ENCODE measurements around the gene PSTPIP2. TPM values are rescaled to one million over a fixed set of nuclear protein-coding genes. Genes with fewer than 3 reads are reported as not detected.
"Not testable (repeated sequence)": the region's sequence is repeated elsewhere in the genome, so short reads cannot be mapped to it uniquely, and the experiment has no call there.

PSTPIP2 gene
- total RNA-seq, 2 donors from 2014 or later = 1.6 to 4.4 TPM

GRCh38 chr18:45993438-45993837 is 78.6 kb downstream of the PSTPIP2 start:
- intact Hi-C loops (cut with DNase I) = no loop called here
- no peaks in the 10 kb centered on the region for H3K36me3 ChIP-seq (replicated peaks in 1 of 2; ENCODE audit: insufficient read depth in 1 of 2, low read depth in 2 of 2)
- WGBS, 2 donors = 79 to 81% methylated on average over 4 of the region's 4 CpGs
- ATAC-seq = no peak
- no peaks in the 10 kb centered on the region for H3K4me1 ChIP-seq
- no peaks in the 10 kb centered on the region for H3K9me3 ChIP-seq
- no peaks in the 10 kb centered on the region for H3K27me3 ChIP-seq
- TF ChIP-seq CTCF (IDR thresholded peaks at IDR 0.05) = no peak
- no peak for TF ChIP-seq POLR2A (IDR thresholded peaks at IDR 0.05)
- H3K27ac ChIP-seq = no peak overlapping the region
- DNase-seq = no peak
- H3K4me3 ChIP-seq = no peak overlapping the region

GRCh38 chr18:45992527-45992926 is 79.5 kb downstream of the PSTPIP2 start:
- H3K36me3 ChIP-seq (replicated peaks in 1 of 2; ENCODE audit: insufficient read depth in 1 of 2, low read depth in 2 of 2); DNase-seq; H3K27ac ChIP-seq; ATAC-seq; intact Hi-C loops (cut with DNase I); H3K4me1 ChIP-seq; H3K27me3 ChIP-seq; H3K9me3 ChIP-seq; H3K4me3 ChIP-seq: not testable (repeated sequence)
- 83 to 93% methylated on average over 6 of the region's 6 CpGs for WGBS, 2 donors

GRCh38 chr18:45991788-45992187 is 80.3 kb downstream of the PSTPIP2 start:
- intact Hi-C loops (cut with DNase I) = no loop called here
- Histone ChIP-seq H3K36me3 (replicated peaks in 1 of 2; ENCODE audit: insufficient read depth in 1 of 2, low read depth in 2 of 2) (no peaks in the 10 kb centered on the region), H3K9me3 (no peaks in the 10 kb centered on the region), H3K27ac (no peak overlapping the region), H3K4me1 (no peaks in the 10 kb centered on the region), H3K27me3 (no peaks in the 10 kb centered on the region), H3K4me3 (no peak overlapping the region)
- TF ChIP-seq POLR2A (IDR thresholded peaks at IDR 0.05) = no peak
- TF ChIP-seq CTCF (IDR thresholded peaks at IDR 0.05) = no peak
- DNase-seq = no peak
- WGBS, 2 donors = 87% methylated on average over 3 of the region's 3 CpGs
- ATAC-seq = no peak

DNA sequence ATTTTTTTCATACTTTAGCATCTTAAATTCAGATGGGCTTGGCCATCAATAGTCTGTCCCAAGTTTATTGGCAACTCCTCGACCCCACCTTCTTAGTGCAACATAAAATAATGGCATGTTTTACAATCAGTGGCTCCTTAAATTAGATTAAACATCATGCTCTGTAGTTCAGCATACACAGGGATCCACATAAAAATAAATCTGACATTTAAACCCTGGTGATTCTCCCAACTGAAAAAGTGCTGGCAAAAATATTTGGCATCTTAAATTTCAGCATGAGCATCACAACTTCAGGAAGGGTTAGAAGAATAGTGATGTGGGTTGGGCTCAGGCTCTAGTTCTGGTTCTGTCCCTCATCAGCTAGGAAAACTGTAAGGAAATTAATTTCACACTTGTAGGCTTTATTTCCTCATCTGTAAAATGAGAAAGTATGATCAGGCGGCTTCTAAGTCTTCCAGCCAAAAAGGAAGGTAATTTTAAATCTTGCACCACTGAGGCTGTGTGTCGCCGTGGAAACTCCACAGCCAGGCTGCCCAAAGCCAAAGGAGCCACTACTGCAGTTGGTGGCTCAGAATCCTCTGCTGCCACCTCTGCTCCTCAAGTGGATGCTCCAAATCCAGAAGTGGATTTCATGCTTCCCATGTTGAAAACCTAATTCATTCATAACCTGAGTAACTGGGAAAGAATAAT is 87.4 kb downstream of the PSTPIP2 start:
- DNase-seq (no peak), ATAC-seq (no peak)
- Histone ChIP-seq H3K4me3 (no peak overlapping the region), H3K4me1 (no peaks in the 10 kb centered on the region), H3K27ac (no peak overlapping the region), H3K27me3 (no peaks in the 10 kb centered on the region), H3K36me3 (replicated peaks in 1 of 2; ENCODE audit: insufficient read depth in 1 of 2, low read depth in 2 of 2) (no peaks in the 10 kb centered on the region), H3K9me3 (no peaks in the 10 kb centered on the region)
- TF ChIP-seq CTCF (IDR thresholded peaks at IDR 0.05) (no peak), POLR2A (IDR thresholded peaks at IDR 0.05) (no peak)
- 72 to 81% methylated on average over 4 of the region's 4 CpGs for WGBS, 2 donors
- intact Hi-C loops (cut with DNase I) = loop anchor here (10.0 kb wide), 1 partner anchor 80 kb away; no protein-coding TSS in a partner anchor

DNA sequence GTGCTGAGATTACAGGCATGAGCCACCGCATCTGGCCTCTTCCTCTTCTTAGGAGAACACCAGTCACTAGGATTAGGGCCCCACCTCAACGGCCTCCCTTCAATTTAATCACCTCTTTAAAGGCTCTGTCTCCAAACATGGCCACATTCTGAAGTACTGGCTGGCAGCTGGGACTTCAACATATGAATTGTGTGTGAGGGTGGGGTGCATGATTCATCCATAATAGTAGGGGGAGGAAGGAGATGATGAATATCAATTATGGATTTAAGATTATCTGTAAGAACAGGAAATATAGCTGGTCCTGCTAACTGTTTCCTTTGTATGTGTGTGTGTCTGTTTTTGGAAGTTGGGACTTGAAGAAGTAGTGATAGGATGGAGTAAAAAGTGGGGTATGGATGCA is 90.2 kb downstream of the PSTPIP2 start:
- no peak overlapping the region for H3K27ac ChIP-seq
- TF ChIP-seq CTCF (IDR thresholded peaks at IDR 0.05) (no peak), POLR2A (IDR thresholded peaks at IDR 0.05) (no peak)

More for the DNA sequence above, 90.2 kb downstream of the PSTPIP2 start:
- intact Hi-C loops (cut with DNase I) = loop anchor here (10.0 kb wide), 1 partner anchor 83 kb away; no protein-coding TSS in a partner anchor
- Histone ChIP-seq H3K36me3 (replicated peaks in 1 of 2; ENCODE audit: insufficient read depth in 1 of 2, low read depth in 2 of 2) (no peaks in the 10 kb centered on the region), H3K4me1 (peaks cover 14% of the 10 kb centered on the region), H3K27me3 (no peaks in the 10 kb centered on the region), H3K4me3 (no peak overlapping the region), H3K9me3 (no peaks in the 10 kb centered on the region)
- no peak for DNase-seq
- no peak for ATAC-seq
- 55 to 85% methylated on average over 2 of the region's 2 CpGs for WGBS, 2 donors
